CD14-positive monocyte (primary cell): ENCODE data around the gene FGGY. TPM values are rescaled to one million over a fixed set of nuclear protein-coding genes. Genes with fewer than 3 reads are reported as not detected.
A peak's percentile ranks its signal among the peaks of the same experiment; 100 is the strongest.

ENCODE experiments used
- DNase-seq, 3 donors: peaks; one replicate each; pipeline ENCODE4 v3.0.0-alpha.2; 2011 to 2022
- H2AFZ ChIP-seq: 2 replicates; pipeline ENCODE4 v1.6.0; 2012; ENCODE audit warnings: mild to moderate bottlenecking, low read depth, low read length, inconsistent platforms; ENCODE audit not compliant: insufficient read depth, poor library complexity, severe bottlenecking
- H3K27ac ChIP-seq, 2 donors: 1 replicate in 1 of 2; 2 replicates in 1 of 2; pipeline ENCODE4 v1.5.1; 2012 to 2013; ENCODE audit warnings: low read length in 2 of 2, control low read depth in 1 of 2, inconsistent platforms in 1 of 2, low read depth in 1 of 2, mild to moderate bottlenecking in 1 of 2
- H3K27me3 ChIP-seq, 2 donors: one replicate each; pipeline versions ENCODE4 v1.6.0 to v1.6.1; 2011 to 2013; ENCODE audit warnings: low read length in 2 of 2; ENCODE audit not compliant: control insufficient read depth in 2 of 2, insufficient read depth in 2 of 2
- H3K36me3 ChIP-seq, 2 donors: replicated peaks in 1 of 2; 1 replicate in 1 of 2; 2 replicates in 1 of 2; pipeline versions ENCODE4 v1.5.1 to v1.6.1; 2012 to 2013; ENCODE audit warnings: low read length in 2 of 2, control low read depth in 1 of 2, inconsistent platforms in 1 of 2, mild to moderate bottlenecking in 1 of 2; ENCODE audit not compliant: insufficient read depth in 2 of 2, control insufficient read depth in 1 of 2
- H3K4me1 ChIP-seq, 2 donors: 1 replicate in 1 of 2; 2 replicates in 1 of 2; pipeline versions ENCODE4 v1.5.1 to v1.6.1; 2012 to 2013; ENCODE audit warnings: low read length in 2 of 2, control low read depth in 1 of 2, inconsistent platforms in 1 of 2, mild to moderate bottlenecking in 1 of 2, moderate library complexity in 1 of 2; ENCODE audit not compliant: insufficient read depth in 2 of 2, control insufficient read depth in 1 of 2
- H3K4me2 ChIP-seq: replicated peaks from 2 replicates; pipeline ENCODE3; 2012; ENCODE audit warnings: low read length, moderate library complexity, mild to moderate bottlenecking; ENCODE audit not compliant: poor library complexity, severe bottlenecking; ENCODE audit errors: extremely low read depth
- H3K4me3 ChIP-seq, 3 experiments: fragments of 200-600 bp in 1 of 3; sonication (generic) in 1 of 3; replicated peaks in 1 of 3; 1 replicate in 2 of 3; 2 replicates in 1 of 3; pipeline ENCODE4 v1.5.1; 2011 to 2013; ENCODE audit warnings: low read length in 3 of 3, mild to moderate bottlenecking in 3 of 3, control low read depth in 2 of 3, low read depth in 2 of 3, inconsistent platforms in 1 of 3, moderate library complexity in 1 of 3
- H3K79me2 ChIP-seq: 2 replicates; pipeline ENCODE4 v1.6.0; 2012; ENCODE audit warnings: mild to moderate bottlenecking, control low read depth, inconsistent platforms, low read length, moderate library complexity; ENCODE audit not compliant: insufficient read depth
- H3K9ac ChIP-seq: 2 replicates; pipeline ENCODE4 v1.6.0; 2017; ENCODE audit warnings: low read length, mild to moderate bottlenecking; ENCODE audit not compliant: insufficient read depth, poor library complexity, severe bottlenecking
- H3K9me3 ChIP-seq, 2 donors: replicated peaks in 1 of 2; 1 replicate in 1 of 2; 2 replicates in 1 of 2; pipeline versions ENCODE4 v1.5.1 to v1.6.1; 2012 to 2013; ENCODE audit warnings: low read length in 2 of 2, control low read depth in 1 of 2; ENCODE audit not compliant: control insufficient read depth in 1 of 2, insufficient read depth in 1 of 2
- H4K20me1 ChIP-seq: 2 replicates; pipeline ENCODE4 v1.6.0; 2012; ENCODE audit warnings: mild to moderate bottlenecking, low read length, control low read depth, moderate library complexity; ENCODE audit not compliant: insufficient read depth
- H3K27ac Mint-ChIP-seq, 7 donors: one replicate each; pipeline ENCODE4 v1.8.0; 2020; ENCODE audit warnings: mild to moderate bottlenecking in 7 of 7, mixed read lengths in 7 of 7, moderate library complexity in 6 of 7, inconsistent platforms in 2 of 7
- H3K27me3 Mint-ChIP-seq, 3 donors: one replicate each; pipeline ENCODE4 v1.8.0; 2021 to 2022; ENCODE audit warnings: low read depth in 3 of 3, mild to moderate bottlenecking in 3 of 3, mixed read lengths in 3 of 3, moderate library complexity in 3 of 3, inconsistent platforms in 1 of 3
- H3K36me3 Mint-ChIP-seq, 2 donors: one replicate each; pipeline ENCODE4 v1.8.0; 2020; ENCODE audit warnings: mixed read lengths in 2 of 2, inconsistent platforms in 1 of 2, mild to moderate bottlenecking in 1 of 2
- H3K4me1 Mint-ChIP-seq: one replicate; pipeline ENCODE4 v1.8.0; 2020; ENCODE audit warnings: mild to moderate bottlenecking, mixed read lengths
- H3K4me3 Mint-ChIP-seq, 2 donors: one replicate each; pipeline ENCODE4 v1.8.0; 2020; ENCODE audit warnings: mild to moderate bottlenecking in 2 of 2, mixed read lengths in 2 of 2, moderate library complexity in 1 of 2
- H3K9me3 Mint-ChIP-seq, 7 donors: one replicate each; pipeline ENCODE4 v1.8.0; 2020 to 2022; ENCODE audit warnings: mixed read lengths in 7 of 7, mild to moderate bottlenecking in 6 of 7, moderate library complexity in 6 of 7, inconsistent platforms in 2 of 7
- WGBS: methylation state at CpG from one replicate; pipeline ENCODE4 v1.1.5; 2013; ENCODE audit warnings: missing lambda C conversion rate; ENCODE audit not compliant: insufficient coverage; 5-methylcytosine and 5-hydroxymethylcytosine counted together
- intact Hi-C, 2 donors: fragments of 100-400 bp; cut with micrococcal nuclease; formaldehyde crosslinking; loops; one replicate each; pipeline versions ENCODE4 v1.15.0 to v1.15.1; 2023
- polyA plus RNA-seq, 3 donors: library from polyadenylated mRNA; depleted of rRNA in 1 of 3; unstranded in 2 of 3; stranded (reverse) in 1 of 3; fragments of 300-500 nt in 2 of 3; fragments of >200 nt in 1 of 3; fragmentation: Illumina TruSeq in 2 of 3; gene quantifications; 1 replicate in 2 of 3; 2 replicates in 1 of 3; pipeline ENCODE4 v1.2.3, GENCODE V29; 2012 to 2021
- TF ChIP-seq, protein P1 (sequence below): fragments of 200-600 bp; IDR thresholded peaks from one replicate; pipeline ENCODE4 v1.8.0; 2022; ENCODE audit warnings: antibody characterized with exemption, mild to moderate bottlenecking

The FGGY gene
- polyA plus RNA-seq, 3 donors: 2.3 to 4.3 (median 2.9) TPM

DNA sequence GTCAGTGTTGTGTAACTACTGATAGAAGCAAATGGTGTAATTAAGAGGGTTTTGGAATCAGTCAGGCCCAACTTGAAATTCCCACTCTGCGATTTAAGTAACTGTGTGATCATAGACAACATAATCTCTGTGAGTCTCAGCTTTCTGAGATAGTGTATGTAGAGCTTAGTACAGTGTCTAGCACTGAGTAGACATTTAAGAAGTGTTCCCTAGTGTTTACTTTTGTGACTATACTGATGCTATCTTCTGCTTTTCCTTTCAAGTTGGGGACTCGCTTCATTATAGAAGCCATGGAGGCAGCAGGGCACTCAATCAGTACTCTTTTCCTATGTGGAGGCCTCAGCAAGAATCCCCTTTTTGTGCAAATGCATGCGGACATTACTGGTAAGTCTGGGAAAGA lies 370.1 kb downstream of the FGGY start:
- H3K9me3 Mint-ChIP-seq: peaks cover 0 to 3% (median 0%) of the 10 kb centered on the region in 7 donors
- Histone ChIP-seq H3K4me1 (peaks cover 24 to 34% of the 10 kb centered on the region in 2 donors), H3K79me2 (no peaks in the 10 kb centered on the region), H3K27ac (no peak overlapping the region), H3K4me2 (no peak overlapping the region), H3K36me3 (no peaks in the 10 kb centered on the region), H3K27me3 (no peaks in the 10 kb centered on the region), H3K9me3 (no peaks in the 10 kb centered on the region), H3K4me3 (no peak overlapping the region), H3K9ac (no peak overlapping the region), H4K20me1 (no peaks in the 10 kb centered on the region), H2AFZ (no peak overlapping the region)
- H3K27ac Mint-ChIP-seq: no peak overlapping the region
- no peak for DNase-seq
- H3K36me3 Mint-ChIP-seq: peaks cover 0 to 8% of the 10 kb centered on the region in 2 donors
- H3K27me3 Mint-ChIP-seq: peaks cover 0 to 6% (median 2%) of the 10 kb centered on the region in 3 donors
- peaks cover 37% of the 10 kb centered on the region for H3K4me1 Mint-ChIP-seq
- TF ChIP-seq, protein P1, sequence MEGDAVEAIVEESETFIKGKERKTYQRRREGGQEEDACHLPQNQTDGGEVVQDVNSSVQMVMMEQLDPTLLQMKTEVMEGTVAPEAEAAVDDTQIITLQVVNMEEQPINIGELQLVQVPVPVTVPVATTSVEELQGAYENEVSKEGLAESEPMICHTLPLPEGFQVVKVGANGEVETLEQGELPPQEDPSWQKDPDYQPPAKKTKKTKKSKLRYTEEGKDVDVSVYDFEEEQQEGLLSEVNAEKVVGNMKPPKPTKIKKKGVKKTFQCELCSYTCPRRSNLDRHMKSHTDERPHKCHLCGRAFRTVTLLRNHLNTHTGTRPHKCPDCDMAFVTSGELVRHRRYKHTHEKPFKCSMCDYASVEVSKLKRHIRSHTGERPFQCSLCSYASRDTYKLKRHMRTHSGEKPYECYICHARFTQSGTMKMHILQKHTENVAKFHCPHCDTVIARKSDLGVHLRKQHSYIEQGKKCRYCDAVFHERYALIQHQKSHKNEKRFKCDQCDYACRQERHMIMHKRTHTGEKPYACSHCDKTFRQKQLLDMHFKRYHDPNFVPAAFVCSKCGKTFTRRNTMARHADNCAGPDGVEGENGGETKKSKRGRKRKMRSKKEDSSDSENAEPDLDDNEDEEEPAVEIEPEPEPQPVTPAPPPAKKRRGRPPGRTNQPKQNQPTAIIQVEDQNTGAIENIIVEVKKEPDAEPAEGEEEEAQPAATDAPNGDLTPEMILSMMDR: no peak
- no peak overlapping the region for H3K4me3 Mint-ChIP-seq
- 100% methylated on average over 1 of the region's 3 CpGs for WGBS
- intact Hi-C loops: no loop called here

DNA sequence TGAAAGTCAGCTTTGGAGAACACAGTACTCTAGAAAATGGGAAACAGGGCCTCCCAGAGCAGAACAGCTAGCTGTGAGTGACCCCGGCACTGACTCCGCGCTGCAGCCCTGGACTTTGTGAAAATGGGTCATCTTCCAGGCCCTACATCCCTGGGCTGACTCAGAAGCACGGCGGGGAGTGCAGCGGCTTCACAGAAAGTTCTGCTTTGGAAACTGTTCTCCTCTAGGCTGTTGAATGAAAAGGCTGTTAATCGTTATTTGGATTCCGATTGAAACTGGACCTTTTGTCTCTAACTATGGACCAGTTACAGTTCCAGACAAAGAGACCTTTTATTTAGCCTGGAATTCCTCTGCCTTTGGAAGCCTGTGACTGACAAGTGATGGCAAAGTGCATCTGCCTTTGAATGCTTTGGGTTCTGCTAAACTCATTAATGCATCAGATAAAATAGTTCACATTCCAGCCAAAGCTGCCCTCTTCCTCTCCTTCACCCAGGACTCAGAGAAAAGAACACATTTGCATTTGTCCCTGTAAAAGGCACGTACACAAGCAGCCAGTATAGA lies 372.9 kb downstream of the FGGY start:
- Histone ChIP-seq H3K27ac (no peak overlapping the region), H3K36me3 (no peaks in the 10 kb centered on the region), H3K9ac (no peak overlapping the region), H2AFZ (no peak overlapping the region), H3K4me3 (no peak overlapping the region), H3K4me2 (no peak overlapping the region), H3K27me3 (no peaks in the 10 kb centered on the region), H3K4me1 (peaks cover 47 to 62% of the 10 kb centered on the region in 2 donors), H3K9me3 (no peaks in the 10 kb centered on the region), H4K20me1 (no peaks in the 10 kb centered on the region), H3K79me2 (no peaks in the 10 kb centered on the region)
- H3K36me3 Mint-ChIP-seq: peaks cover 0 to 9% of the 10 kb centered on the region in 2 donors
- TF ChIP-seq, protein P1: no peak
- intact Hi-C loops: loop anchor here in 1 of 2 donors (10.0 kb wide), 4 partner anchors 115 to 785 kb away; no protein-coding TSS in a partner anchor
- peak overlapping the region in 1 of 2 donors; percentile 12 for H3K4me3 Mint-ChIP-seq
- peaks cover 0 to 5% (median 0%) of the 10 kb centered on the region in 7 donors for H3K9me3 Mint-ChIP-seq
- no peak overlapping the region for H3K27ac Mint-ChIP-seq
- DNase-seq: no peak
- peaks cover 64% of the 10 kb centered on the region for H3K4me1 Mint-ChIP-seq
- WGBS: 100% methylated on average over 8 of the region's 9 CpGs
- H3K27me3 Mint-ChIP-seq: peaks cover 0 to 6% (median 2%) of the 10 kb centered on the region in 3 donors
